Measurements from ENCODE around the gene ATP2B1.

DNA sequence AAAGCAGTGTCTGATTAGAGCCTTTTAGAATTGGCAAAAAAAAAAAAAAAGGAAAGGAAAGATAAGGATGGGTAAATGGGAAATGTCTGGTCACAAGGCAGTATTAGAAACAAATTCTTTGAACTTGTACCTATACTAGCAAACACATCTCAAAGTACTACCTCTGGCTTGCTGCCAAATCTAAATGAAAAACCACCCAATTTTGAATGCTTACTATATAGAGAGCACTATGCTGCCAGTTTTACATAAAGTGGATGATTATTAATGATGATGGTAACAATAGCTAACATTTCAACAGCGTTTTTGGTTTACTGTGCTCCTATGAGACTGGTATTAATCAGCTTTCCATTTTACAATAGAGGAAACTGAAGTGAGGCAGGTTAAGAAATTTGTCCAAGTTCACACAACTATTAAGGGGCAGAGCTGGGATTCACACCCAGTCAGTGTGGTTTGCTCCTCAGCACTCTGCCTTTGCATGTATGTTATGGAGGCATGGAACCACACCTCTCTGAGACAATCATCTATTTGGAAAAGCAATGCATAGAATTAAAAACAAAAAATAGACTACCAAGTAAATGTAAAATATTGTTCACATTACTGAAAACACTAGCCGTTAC is 34.2 kb downstream of the ATP2B1 start:
- no peak for TF ChIP-seq CTCF (IDR thresholded peaks at IDR 0.05)
- no peak for TF ChIP-seq POLR2A (IDR thresholded peaks at IDR 0.05)
- no peak for TF ChIP-seq EP300 (IDR thresholded peaks at IDR 0.05)
